Adrenal gland (tissue), 12 donors: ENCODE measurements around the gene UHRF1. TPM values are rescaled to one million over a fixed set of nuclear protein-coding genes. Genes with fewer than 3 reads are reported as not detected.
"Not testable (repeated sequence)": the region's sequence is repeated elsewhere in the genome, so short reads cannot be mapped to it uniquely, and the experiment has no call there.

Experiments
- DNase-seq, 7 donors: peaks; one replicate each; pipeline ENCODE4 v3.0.0-alpha.2; 2019 to 2020
- H3K27ac ChIP-seq, 5 donors: fragments of 200-600 bp; sonication (generic) in 4 of 5; 1 replicate in 3 of 5; 2 replicates in 2 of 5; pipeline versions ENCODE4 v1.5.1 to v1.8.0; 2016 to 2020; ENCODE audit warnings: mild to moderate bottlenecking in 1 of 5
- H3K27me3 ChIP-seq: fragments of 200-600 bp; 2 replicates; pipeline ENCODE4 v1.8.0; 2021
- H3K36me3 ChIP-seq, 2 donors: fragments of 200-600 bp; replicated peaks in 1 of 2; 1 replicate in 1 of 2; 2 replicates in 1 of 2; pipeline versions ENCODE4 v1.5.1 to v1.8.0; 2018 to 2022
- H3K4me1 ChIP-seq, 2 donors: fragments of 200-600 bp; replicated peaks in 1 of 2; 1 replicate in 1 of 2; 2 replicates in 1 of 2; pipeline versions ENCODE4 v1.5.1 to v1.8.0; 2018 to 2021
- H3K4me3 ChIP-seq, 4 donors: fragments of 200-600 bp; sonication (generic) in 3 of 4; one replicate each; pipeline ENCODE4 v1.5.1; 2016 to 2018
- H3K9me3 ChIP-seq, 3 donors: fragments of 200-600 bp; sonication (generic) in 1 of 3; replicated peaks in 1 of 3; 1 replicate in 2 of 3; 2 replicates in 1 of 3; pipeline versions ENCODE4 v1.5.1 to v1.8.0; 2016 to 2021
- CTCF ChIP-seq, 6 experiments: fragments of 450-650 bp in 4 of 6; fragments of 200-600 bp in 2 of 6; sonication (generic) in 1 of 6; IDR thresholded peaks; 1 replicate in 5 of 6; 2 replicates in 1 of 6; pipeline versions ENCODE4 v1.5.1 to v1.8.0; 2016 to 2021; ENCODE audit warnings: antibody characterized with exemption in 6 of 6, mild to moderate bottlenecking in 2 of 6, moderate library complexity in 1 of 6
- POLR2A ChIP-seq, 2 donors: fragments of 450-650 bp; IDR thresholded peaks; one replicate each; pipeline ENCODE4 v1.6.1; 2017; ENCODE audit warnings: antibody characterized with exemption in 2 of 2, mild to moderate bottlenecking in 2 of 2, moderate library complexity in 1 of 2
- WGBS, 4 donors: extraction: QIAGEN DNeasy Blood & Tissue Kit in 2 of 4; methylation state at CpG; one replicate each; pipeline versions ENCODE4 v1.1.5 to v1.1.7; 2013 to 2017; 5-methylcytosine and 5-hydroxymethylcytosine counted together
- intact Hi-C, 2 donors: fragments of 100-400 bp; cut with DNase I; formaldehyde crosslinking; loops; one replicate each; pipeline versions ENCODE4 v1.14.1 to v1.15.0; 2022 to 2023
- polyA plus RNA-seq, 3 donors: library from polyadenylated mRNA; stranded (reverse); fragments of 200-250 nt in 2 of 3; fragments of 350-450 nt in 1 of 3; fragmentation: Illumina TruSeq in 1 of 3; extraction: RNeasy Lipid Tissue Mini Kit (QIAGEN cat#74804) in 1 of 3; gene quantifications; one replicate each; pipeline ENCODE4 v1.2.3, GENCODE V29; 2013 to 2014
- total RNA-seq, 9 donors: library from RNA; depleted of rRNA in 4 of 9; stranded (reverse); fragments of >200 nt in 4 of 9; fragments of 120-200 nt in 1 of 9; fragmentation: NEBNext Ultra II Directional in 1 of 9; extraction: Animal tissue kit (Norgen Biotek cat#: 25700) in 1 of 9; gene quantifications; one replicate each; pipeline versions ENCODE4 v1.1.0 to v1.2.4, GENCODE V29; 2013 to 2023
- donor health status: healthy with polysubstance abuse.
- donor health status: Bipolar disorder and iron deficiency.
- donor health status: DM: yes; HTN: yes; CAD: no.
- donor health status: DM: no; HTN: no; CAD: no.
- donor health status: DM: no; HTN: no; CAD: no.
- donor health status: DM: yes; HTN: yes; CAD: no.

Gene UHRF1
- total and polyA plus RNA-seq, 12 donors, result 0.56 to 11.0 (median 1.1) TPM

GRCh38 chr19:4972509-4973230, 63.4 kb downstream of the UHRF1 start:
- Histone ChIP-seq H3K4me1 (peaks cover 54 to 78% of the 10 kb centered on the region in 2 donors), H3K27ac (peak overlapping the region; percentile 14 to 93 (median 84)), H3K9me3 (no peaks in the 10 kb centered on the region), H3K36me3 (no peaks in the 10 kb centered on the region), H3K4me3 (no peak overlapping the region), H3K27me3 (no peaks in the 10 kb centered on the region)
- intact Hi-C loops, result loop anchor here (5.0 to 10.0 kb wide), 2 partner anchors 52 to 60 kb away; no protein-coding TSS in a partner anchor
- 33 to 55% (median 47%) methylated on average over 6 to 12 of the region's 12 CpGs for WGBS, 4 donors
- TF ChIP-seq POLR2A (IDR thresholded peaks at IDR 0.05) (no peak), CTCF (IDR thresholded peaks at IDR 0.05) (no peak)
- peak in 6 of 7 donors; percentile 50 to 74 (median 65) for DNase-seq

DNA sequence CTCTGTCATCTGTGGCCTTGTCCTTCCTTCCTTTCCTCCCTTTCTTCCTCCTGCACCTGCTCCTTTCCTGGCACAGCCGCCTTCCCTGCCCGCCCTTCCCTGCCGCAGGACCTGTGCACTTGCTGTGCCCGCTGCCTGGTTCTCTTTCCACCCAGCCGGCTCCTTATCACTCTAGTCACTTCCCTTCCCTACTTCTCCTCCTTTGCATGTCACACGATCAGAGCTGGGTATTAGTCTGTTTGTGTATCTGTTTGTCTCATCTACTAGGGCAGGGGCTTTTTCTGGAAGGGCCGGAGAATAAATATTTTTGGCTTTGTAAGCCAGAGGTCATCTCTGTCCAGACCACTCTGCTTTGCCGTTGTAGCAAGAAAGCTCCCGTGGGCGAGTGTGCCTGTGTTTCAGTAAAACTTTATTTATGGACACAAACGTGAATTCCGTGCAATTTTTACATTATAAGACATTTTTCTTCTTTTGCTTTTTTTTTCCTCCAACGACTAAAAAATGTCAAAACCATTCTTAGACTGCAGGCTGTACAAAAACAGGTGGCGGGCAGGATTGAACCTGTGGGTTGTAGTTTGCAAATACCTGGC, 65.7 kb downstream of the UHRF1 start:
- Histone ChIP-seq H3K27me3 (no peaks in the 10 kb centered on the region), H3K4me1 (peaks cover 54 to 92% of the 10 kb centered on the region in 2 donors), H3K9me3 (no peaks in the 10 kb centered on the region), H3K36me3 (no peaks in the 10 kb centered on the region), H3K4me3 (no peak overlapping the region), H3K27ac (peak overlapping the region in 3 of 5 donors; percentile 82 to 91 (median 91))
- intact Hi-C loops, result loop anchor here (5.0 to 10.0 kb wide), 2 partner anchors 50 to 57 kb away; no protein-coding TSS in a partner anchor
- TF ChIP-seq CTCF (IDR thresholded peaks at IDR 0.05) (no peak), POLR2A (IDR thresholded peaks at IDR 0.05) (no peak)
- peak in 2 of 7 donors; percentile 39 to 48 for DNase-seq
- 57 to 65% (median 62%) methylated on average over 14 of the region's 14 CpGs for WGBS, 4 donors

DNA sequence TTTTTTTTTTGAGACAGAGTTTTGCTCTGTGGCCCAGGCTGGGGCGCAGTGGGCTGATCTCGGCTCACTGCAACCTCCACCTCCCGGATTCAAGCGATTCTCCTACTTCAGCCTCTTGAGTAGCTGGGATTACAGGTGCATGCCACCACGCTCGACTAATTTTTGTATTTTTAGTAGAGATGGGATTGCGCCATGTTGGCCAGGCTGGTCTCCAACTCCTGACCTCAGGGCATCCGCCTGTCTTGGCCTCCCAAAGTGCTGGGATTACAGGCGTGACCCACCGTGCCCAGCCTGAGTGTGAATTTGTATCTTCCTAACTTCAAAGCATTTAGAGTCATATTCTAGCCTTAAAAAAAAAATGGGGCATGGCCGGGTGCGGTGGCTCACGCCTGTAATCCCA, 66.3 kb downstream of the UHRF1 start:
- 81 to 89% (median 86%) methylated on average over 9 to 13 of the region's 13 CpGs for WGBS, 4 donors
- not testable (repeated sequence) for H3K36me3 ChIP-seq, DNase-seq, H3K9me3 ChIP-seq, H3K4me3 ChIP-seq, H3K27me3 ChIP-seq
- Histone ChIP-seq H3K4me1 (peaks cover 48 to 87% of the 10 kb centered on the region in 2 donors), H3K27ac (peak overlapping the region; percentile 78 to 91 (median 86))
- intact Hi-C loops, result loop anchor here in 1 of 2 donors (10.0 kb wide), 1 partner anchor 49 kb away; no protein-coding TSS in a partner anchor

DNA sequence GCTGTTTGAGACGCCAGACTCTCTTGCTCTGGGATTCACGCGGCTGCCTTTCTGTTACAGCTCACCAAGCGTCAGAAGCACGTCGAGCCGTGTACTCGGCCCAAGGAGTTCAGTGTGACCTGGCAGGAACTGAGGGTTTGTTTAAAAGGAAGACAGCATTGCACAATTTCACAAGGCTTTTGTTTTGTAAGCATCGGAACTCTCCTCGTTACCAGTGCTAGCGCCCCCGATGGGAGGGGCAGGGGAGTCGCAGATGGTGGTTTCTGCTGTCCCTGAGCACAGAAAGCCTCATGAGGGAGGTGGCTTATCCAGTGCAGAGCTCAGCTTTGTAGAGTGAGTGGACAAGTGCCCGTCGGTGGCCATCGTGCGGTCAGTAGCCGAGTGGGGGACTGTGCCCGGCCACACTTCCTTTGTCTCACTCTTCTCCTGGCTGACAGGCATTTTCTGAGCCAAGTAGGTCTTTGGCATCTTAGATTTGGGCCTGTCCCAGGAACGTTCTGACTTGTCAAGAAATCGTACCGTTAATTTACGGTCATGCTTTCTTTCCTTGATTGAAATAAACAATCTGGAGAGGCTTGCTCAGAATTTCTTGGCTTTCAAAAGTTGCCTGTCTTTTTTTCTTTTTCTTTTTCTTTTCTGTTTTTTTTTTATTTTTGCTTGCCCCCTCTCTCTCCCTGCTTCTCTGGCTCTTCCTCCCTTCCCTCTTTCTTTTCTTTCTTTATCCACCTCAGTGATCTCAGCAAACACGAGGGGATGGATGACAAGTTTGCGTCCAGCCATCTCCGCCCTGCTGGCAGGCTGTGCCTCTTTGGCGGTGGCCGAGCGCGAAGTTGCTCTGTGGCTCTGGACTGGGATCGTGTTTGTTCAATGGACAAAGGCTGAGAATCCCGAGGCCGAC, 67.3 kb downstream of the UHRF1 start:
- 14 to 26% (median 22%) methylated on average over 27 to 33 of the region's 33 CpGs for WGBS, 4 donors
- H3K4me1 ChIP-seq, result peaks cover 39 to 77% of the 10 kb centered on the region in 2 donors
- H3K9me3 ChIP-seq, result no peaks in the 10 kb centered on the region

More for the DNA sequence above, 67.3 kb downstream of the UHRF1 start:
- TF ChIP-seq POLR2A (IDR thresholded peaks at IDR 0.05) (peak; percentile 48 to 84), CTCF (IDR thresholded peaks at IDR 0.05) (peak; percentile 35 to 62 (median 52))
- H3K36me3 ChIP-seq, result no peaks in the 10 kb centered on the region
- intact Hi-C loops, result loop anchor here in 1 of 2 donors (10.0 kb wide), 1 partner anchor 48 kb away; no protein-coding TSS in a partner anchor
- H3K4me3 ChIP-seq, result no peak overlapping the region
- no peaks in the 10 kb centered on the region for H3K27me3 ChIP-seq
- peak; percentile 81 to 96 (median 93) for DNase-seq
- H3K27ac ChIP-seq, result peak overlapping the region; percentile 78 to 91 (median 86)
